ENCODE data around the gene DDX6.

DDX6 gene

GRCh38 chr11:118799372-118799771 lies 8.4 kb upstream of the DDX6 start:
- H3K79me2 ChIP-seq (ENCODE audit: low read length): no peaks in the 10 kb centered on the region
- no peak for DNase-seq
- no peak overlapping the region for H3K4me3 ChIP-seq (ENCODE audit: low read length)
- no peaks in the 10 kb centered on the region for H3K27me3 ChIP-seq (replicated peaks; ENCODE audit: insufficient read depth, low read length)
- H4K20me1 ChIP-seq (ENCODE audit: insufficient read depth, low read length): no peaks in the 10 kb centered on the region
- no peaks in the 10 kb centered on the region for H3K4me1 ChIP-seq (ENCODE audit: low read length)
- no peaks in the 10 kb centered on the region for H3K9me2 ChIP-seq (replicated peaks; ENCODE audit: insufficient read depth, low read length)
- H3K9ac ChIP-seq (ENCODE audit: low read length): no peak overlapping the region
- H3F3A ChIP-seq (ENCODE audit: insufficient read depth, low read length): no peaks in the 10 kb centered on the region
- H2AFZ ChIP-seq (ENCODE audit: low read length): no peak overlapping the region
- H3K36me3 ChIP-seq (replicated peaks; ENCODE audit: insufficient read depth, low read length): no peaks in the 10 kb centered on the region
- TF ChIP-seq CTCF (IDR thresholded peaks at IDR 0.05; ENCODE audit: low read length) (no peak), EZH2phosphoT487 (IDR thresholded peaks at IDR 0.05; ENCODE audit: low read length) (no peak), EZH2 (optimal IDR thresholded peaks at IDR 0.05; ENCODE audit: low read depth, low read length) (no peak)
- no peaks in the 10 kb centered on the region for H3K9me3 ChIP-seq (replicated peaks; ENCODE audit: insufficient read depth, low read length)
- no peak overlapping the region for H3K27ac ChIP-seq (ENCODE audit: low read length)
- H3K4me2 ChIP-seq (ENCODE audit: low read depth, low read length): no peak overlapping the region

DNA sequence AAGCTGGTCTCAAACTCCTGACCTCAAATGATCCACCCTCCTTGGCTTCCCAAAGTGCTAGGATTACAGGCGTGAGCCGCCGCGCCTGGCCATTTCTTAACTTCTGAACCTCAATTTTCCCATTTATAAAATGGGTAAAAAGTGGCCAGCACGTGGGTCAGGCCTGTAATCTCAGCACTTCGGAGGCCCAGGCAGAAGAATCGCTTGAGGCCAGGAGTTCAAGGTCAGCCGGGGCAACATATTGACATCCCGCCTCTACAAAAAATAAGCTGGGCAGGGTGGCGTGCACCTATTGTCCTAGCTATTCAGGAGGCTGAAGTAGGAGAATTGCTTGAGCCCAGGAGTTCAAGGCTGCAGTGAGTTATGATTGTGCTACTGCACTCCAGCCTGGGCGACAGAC lies 6.5 kb upstream of the DDX6 start:
- Histone ChIP-seq H3K9me2 (replicated peaks; ENCODE audit: insufficient read depth, low read length) (no peaks in the 10 kb centered on the region), H3K9me3 (replicated peaks; ENCODE audit: insufficient read depth, low read length) (no peaks in the 10 kb centered on the region), H3K4me1 (ENCODE audit: low read length) (peaks cover 9% of the 10 kb centered on the region; the same call in 1 of the 2 replicates), H3K27me3 (replicated peaks; ENCODE audit: insufficient read depth, low read length) (no peaks in the 10 kb centered on the region), H3K9ac (ENCODE audit: low read length) (no peak overlapping the region), H3K79me2 (ENCODE audit: low read length) (no peaks in the 10 kb centered on the region), H2AFZ (ENCODE audit: low read length) (no peak overlapping the region), H4K20me1 (ENCODE audit: insufficient read depth, low read length) (no peaks in the 10 kb centered on the region), H3K36me3 (replicated peaks; ENCODE audit: insufficient read depth, low read length) (no peaks in the 10 kb centered on the region), H3K4me3 (ENCODE audit: low read length) (no peak overlapping the region), H3K27ac (ENCODE audit: low read length) (no peak overlapping the region), H3K4me2 (ENCODE audit: low read depth, low read length) (no peak overlapping the region), H3F3A (ENCODE audit: insufficient read depth, low read length) (peaks cover 7% of the 10 kb centered on the region; the same call in 1 of the 2 replicates)
- TF ChIP-seq CTCF (IDR thresholded peaks at IDR 0.05; ENCODE audit: low read length): no peak
- no peak for TF ChIP-seq EZH2 (optimal IDR thresholded peaks at IDR 0.05; ENCODE audit: low read depth, low read length)
- no peak for TF ChIP-seq EZH2phosphoT487 (IDR thresholded peaks at IDR 0.05; ENCODE audit: low read length)
- DNase-seq: no peak

DNA sequence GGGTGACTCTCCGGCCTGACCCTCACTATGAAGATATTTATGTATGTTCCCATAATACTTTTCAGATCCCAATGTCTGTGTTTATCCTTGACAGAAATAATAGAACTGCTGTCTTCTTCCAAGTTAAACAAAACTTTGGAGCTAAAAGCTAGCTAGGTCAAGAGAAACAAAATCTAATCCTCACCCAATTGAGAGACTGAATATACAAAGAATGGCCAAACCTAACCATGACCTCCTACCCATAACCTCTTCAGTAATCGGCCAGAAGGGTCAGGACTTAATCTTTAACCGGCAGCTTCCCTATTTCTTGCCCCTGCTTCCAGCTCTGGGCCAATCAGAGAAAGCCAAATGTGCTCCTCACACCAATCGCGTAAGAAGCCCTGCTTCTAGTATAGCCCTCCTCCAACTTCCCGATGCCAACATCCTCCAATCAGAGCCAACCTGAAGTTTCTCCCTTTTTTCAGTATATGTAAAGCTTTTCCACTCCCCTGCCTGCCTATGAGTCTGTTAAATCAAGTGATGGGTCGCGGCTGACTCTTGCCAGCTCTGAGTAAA lies 1.7 kb upstream of the DDX6 start:
- TF ChIP-seq CTCF (IDR thresholded peaks at IDR 0.05; ENCODE audit: low read length) (no peak), EZH2phosphoT487 (IDR thresholded peaks at IDR 0.05; ENCODE audit: low read length) (no peak), EZH2 (optimal IDR thresholded peaks at IDR 0.05; ENCODE audit: low read depth, low read length) (no peak)
- peak overlapping the region; percentile 99; the same call in 1 of the 2 replicates for H3K9ac ChIP-seq (ENCODE audit: low read length)
- H4K20me1 ChIP-seq (ENCODE audit: insufficient read depth, low read length): peaks cover 4% of the 10 kb centered on the region
- H3K27ac ChIP-seq (ENCODE audit: low read length): peak overlapping the region; percentile 93; the same call in 1 of the 2 replicates
- H2AFZ ChIP-seq (ENCODE audit: low read length): 0 out of 2 replicates have a peak overlapping the region, but pooled peaks have one; percentile 60
- DNase-seq: peak; percentile 80
- peaks cover 12% of the 10 kb centered on the region; the same call in 1 of the 2 replicates for H3K4me1 ChIP-seq (ENCODE audit: low read length)
- peak overlapping the region; percentile 90 for H3K4me2 ChIP-seq (ENCODE audit: low read depth, low read length)
- H3K36me3 ChIP-seq (replicated peaks; ENCODE audit: insufficient read depth, low read length): no peaks in the 10 kb centered on the region; the same call in 1 of the 2 replicates
- no peaks in the 10 kb centered on the region for H3K9me3 ChIP-seq (replicated peaks; ENCODE audit: insufficient read depth, low read length)
- H3K9me2 ChIP-seq (replicated peaks; ENCODE audit: insufficient read depth, low read length): no peaks in the 10 kb centered on the region
- peak overlapping the region; percentile 83 for H3K4me3 ChIP-seq (ENCODE audit: low read length)
- H3F3A ChIP-seq (ENCODE audit: insufficient read depth, low read length): peaks cover 30% of the 10 kb centered on the region
- peaks cover 46% of the 10 kb centered on the region for H3K79me2 ChIP-seq (ENCODE audit: low read length)
- H3K27me3 ChIP-seq (replicated peaks; ENCODE audit: insufficient read depth, low read length): no peaks in the 10 kb centered on the region

All from MM.1S (cell line).